GM19438 (cell line): Measurements from ENCODE around the gene CCKAR.

Source experiments
- ATAC-seq: cut with Tn5 transposase; IDR thresholded peaks from one replicate; pipeline ENCODE4 v1.9.1; 2021; ENCODE audit warnings: low read depth; ENCODE audit not compliant: unreplicated experiment

The CCKAR gene

DNA sequence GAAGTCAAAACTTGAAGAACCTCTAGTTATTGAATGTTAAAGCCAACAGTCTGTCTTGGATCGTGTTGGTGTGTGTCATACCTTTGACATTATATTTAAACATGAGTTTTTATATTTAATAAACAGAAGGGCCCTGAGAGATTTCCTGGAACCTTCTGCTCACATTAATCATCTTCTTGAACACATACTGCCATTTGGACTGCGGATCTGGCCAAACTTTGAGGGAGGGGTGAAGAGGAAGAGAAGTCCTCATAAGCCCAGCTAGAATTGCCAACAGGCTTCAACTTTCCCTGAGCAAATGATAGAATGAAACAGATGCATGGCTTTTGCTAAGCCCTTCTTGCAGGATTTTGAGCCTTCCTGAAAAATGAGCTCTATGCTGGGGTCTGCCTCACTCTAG lies 27.4 kb downstream of the CCKAR start:
- ATAC-seq, result no peak

DNA sequence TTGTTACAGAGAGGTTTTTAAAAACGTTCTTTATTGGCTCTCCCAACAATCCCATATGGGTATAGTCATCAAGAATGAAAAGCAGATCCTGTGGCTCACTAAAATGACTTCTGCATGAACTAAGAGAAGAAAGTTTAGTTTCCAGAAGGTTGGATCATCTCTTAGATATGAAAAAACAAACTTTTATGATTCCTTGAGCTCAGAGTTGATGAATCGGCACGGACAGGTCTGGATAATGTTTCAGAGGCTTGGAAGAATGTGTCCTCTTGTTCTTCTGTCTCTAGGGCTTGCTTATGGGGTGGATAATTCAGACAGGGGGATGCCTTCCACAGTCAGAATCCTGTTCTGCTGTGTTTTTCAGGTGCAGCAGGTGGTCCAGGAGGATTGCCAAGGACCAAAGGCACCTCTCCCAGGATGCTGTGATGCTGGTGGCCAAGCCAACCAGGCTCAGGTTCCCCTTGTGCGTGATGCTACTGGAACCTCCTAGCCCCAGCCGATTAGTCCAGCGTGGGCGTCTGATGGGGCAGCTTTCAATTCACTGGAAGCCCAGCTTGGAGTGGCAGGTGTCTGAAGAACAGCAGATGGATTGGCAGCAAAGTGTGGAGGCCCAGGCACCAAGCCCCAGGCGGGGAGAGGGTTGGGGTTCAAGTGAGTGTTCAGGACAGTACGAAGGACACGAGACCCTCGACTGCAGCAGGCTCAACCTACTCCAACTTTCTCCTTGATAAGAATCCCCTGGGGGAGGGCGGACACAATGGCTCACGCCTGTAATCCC lies 30.3 kb downstream of the CCKAR start:
- ATAC-seq, result no peak

DNA sequence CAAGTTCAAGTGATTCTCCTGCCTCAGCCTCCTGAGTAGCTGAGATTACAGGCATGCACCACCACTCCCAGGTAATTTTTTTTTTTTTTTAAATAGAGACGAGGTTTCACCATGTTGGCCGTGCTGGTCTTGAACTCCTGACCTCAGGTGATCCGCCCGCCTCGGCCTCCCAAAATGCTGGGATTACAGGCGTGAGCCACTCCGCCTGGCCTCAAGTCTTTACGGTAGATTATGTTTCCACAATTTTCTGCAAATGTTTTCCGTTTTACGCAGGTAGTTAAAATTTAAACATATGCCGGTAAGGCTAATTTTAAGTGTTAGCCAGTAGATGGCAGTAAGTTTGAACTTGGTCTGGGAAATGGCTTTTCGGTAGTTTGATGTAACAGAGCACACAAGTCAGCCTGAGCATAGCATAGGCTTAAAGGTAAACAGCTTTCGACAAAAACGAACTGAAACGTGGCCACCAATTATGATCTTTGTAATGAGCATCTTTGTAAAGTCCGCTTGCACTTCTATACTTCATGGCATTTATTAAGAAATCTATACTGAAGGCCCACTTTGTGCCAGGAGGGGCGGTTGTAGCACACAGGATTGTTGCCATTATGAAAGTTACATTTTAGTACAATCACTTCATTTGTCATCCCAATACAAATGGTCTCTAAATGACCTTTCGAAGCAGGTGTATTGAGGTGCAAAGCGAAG lies 31.1 kb downstream of the CCKAR start:
- ATAC-seq, result no peak

DNA sequence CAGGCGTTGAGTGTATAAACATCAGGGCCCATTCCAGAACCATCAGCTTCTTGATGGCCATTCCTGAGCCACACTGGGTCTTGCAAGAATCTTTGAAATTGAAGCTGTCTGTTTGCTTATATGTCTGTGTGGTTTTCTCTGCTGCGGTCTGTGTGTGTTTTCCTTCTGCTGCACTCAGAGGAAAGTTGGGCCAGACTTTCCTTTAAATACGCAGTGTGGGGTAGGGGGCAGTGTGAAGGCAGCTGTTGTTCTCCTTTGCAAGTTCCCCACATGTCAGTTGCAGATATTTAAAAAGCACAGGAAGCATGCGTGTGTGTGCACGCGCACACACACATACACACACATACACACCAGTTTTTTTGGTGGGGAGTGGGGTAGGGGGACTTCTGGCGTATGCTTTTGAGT lies 32.1 kb downstream of the CCKAR start:
- no peak for ATAC-seq

DNA sequence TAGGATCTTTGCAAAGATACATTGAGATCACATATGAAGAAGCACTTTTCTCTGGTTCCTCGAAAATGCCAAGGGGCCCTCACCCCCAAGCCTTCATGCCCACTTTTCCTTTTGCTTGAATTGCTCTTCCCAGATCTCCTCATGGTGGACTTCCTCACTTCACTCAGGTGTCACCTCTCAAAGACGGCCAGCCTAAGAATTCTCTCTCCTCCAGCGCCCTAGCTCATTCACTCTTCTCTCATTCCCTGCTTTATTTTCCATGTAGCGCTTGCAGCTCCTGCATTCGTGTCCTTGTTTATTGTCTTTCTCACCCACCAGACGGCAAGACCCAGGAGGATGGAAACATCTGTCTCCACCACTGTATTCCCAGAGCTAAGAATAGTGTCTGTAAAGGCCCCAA lies 32.9 kb downstream of the CCKAR start:
- ATAC-seq, result no peak

DNA sequence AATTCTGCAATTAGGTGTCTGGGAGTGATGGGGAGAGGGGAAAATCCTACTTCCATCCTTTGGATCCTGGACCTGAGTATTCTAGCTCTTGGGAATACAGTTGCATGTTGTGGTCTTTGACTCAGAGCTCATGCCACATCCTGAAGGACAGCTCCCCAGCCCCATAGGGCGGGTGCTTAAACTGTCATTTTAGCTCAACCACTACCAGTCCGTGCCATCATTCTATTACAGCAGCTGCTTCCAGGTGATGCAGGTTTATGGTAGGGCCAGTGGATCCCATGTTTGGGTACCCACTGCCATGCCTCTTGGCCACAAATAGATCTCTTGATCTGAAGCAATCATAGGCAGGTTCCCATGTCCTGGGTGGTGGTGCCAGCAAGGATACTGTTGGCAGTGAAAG lies 34.7 kb downstream of the CCKAR start:
- ATAC-seq, result no peak

DNA sequence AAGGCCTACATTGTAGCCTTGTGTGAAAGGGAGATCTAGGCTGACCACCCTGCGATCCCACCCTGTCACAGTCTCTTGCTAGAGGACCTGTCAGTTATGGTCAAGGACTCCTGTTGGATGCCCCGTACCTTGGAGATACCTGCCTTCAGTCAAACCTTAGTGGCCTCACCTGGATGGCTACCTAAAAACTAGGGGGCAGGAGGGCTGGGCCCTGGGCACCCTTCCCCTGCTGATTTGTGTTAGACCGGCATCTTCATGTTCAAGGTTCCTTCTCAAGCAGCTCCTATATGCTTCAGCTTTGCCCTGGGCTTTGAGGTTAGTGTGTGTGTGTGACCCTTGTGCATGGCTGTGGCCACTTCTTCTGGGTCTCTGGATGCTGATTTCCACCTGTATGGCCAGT lies 35.3 kb downstream of the CCKAR start:
- no peak for ATAC-seq

DNA sequence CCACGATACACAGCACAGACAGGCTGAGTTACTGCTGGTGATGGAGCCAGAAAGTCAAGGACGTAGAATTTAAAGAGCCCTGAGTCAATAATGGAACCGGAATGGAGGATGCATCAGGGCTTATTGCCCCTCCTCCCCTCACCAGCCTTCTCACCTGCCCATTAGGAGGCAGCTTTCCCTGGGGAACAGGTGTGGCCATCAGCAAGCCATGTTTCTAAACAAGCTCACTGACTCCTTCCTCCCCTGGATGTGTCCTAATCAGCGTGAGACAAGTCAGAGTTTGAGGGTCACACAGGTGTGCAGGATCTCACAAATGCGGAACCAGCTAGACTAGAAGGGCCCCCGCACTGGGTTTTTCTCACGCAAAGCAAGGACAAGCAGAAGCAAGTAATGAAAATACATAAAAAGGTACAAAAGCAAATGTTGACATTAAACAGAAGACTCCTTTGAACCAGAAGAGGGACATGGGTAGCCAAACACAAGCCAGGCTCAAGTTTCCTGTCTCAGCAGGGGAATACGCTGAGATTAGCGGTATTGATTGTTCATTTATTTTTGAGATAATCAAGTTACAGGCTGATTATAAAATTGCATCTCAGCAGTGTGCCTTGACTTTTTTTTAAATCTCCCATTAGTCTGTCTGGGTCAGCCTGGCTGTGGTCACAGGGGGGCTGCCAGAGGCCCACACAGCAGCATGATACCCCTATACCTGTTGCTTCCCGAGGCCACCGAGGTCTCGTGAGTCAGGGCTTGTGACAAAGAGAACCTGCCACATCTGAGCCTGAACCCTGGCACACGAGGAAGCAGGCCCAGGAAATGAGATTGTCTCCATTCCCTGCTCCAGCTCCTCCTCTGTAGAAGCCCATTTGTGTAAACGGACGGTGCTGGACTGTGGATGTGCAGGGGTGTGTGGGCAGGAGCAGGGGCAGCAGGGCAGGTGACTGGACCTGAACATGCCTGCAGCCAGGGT lies 37.4 kb downstream of the CCKAR start:
- ATAC-seq, result no peak

DNA sequence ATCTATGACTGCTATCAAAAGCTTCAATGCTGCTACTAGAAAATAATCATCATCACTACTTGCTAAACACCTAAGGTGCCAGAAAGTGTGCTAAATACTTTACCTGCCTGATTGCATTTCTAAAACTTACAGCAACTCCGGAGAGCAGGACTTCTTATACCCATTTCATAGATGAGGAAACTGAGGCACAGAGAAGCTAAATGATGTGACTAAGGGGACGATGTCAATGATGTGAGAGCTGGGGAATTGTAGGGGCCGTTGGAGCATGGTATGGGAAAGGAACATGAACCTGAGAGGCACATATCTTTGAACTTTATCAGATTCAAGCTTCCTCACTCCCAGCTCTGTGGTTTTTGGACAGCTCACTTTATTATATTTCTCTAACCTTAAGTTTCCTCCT lies 38.7 kb downstream of the CCKAR start:
- ATAC-seq, result no peak

DNA sequence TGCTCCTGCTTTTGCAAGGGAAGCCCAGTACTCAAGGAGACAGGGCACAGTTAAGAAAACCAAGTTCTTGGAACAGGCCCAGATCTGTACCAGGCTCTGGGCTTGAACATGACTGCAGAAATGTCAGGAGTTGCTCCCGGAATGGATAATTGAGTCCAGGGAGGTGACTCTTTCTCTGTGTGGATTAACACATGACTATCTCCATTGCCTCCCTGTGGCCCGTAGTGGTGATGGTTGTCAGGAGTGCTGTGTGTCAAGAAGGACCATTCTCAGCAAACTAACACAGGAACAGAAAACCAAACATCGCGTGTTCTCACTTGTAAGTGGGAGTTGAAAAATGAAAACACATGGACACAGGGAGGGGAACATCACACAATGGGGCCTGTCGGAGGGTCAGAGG lies 39.9 kb downstream of the CCKAR start:
- no peak for ATAC-seq

DNA sequence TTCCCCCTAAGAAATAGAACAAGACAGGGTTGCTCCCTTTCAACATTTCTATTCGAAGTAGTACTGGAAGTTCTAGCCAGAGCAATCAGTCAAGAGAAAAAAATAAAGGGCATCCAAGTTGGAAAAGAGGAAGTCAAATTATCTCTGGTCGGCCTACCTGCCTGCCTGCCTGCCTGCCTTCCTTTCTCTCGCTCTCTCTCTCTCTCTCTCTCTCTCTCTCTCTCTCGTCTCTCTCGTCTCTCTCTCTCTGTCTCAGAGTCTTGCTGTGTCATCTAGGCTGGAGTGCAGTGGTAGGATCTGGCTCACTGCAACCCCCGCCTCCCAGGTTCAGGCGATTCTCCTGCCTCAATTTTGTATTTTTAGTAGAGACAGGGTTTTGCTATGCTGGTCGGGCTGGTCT lies 42.9 kb downstream of the CCKAR start:
- no peak for ATAC-seq

DNA sequence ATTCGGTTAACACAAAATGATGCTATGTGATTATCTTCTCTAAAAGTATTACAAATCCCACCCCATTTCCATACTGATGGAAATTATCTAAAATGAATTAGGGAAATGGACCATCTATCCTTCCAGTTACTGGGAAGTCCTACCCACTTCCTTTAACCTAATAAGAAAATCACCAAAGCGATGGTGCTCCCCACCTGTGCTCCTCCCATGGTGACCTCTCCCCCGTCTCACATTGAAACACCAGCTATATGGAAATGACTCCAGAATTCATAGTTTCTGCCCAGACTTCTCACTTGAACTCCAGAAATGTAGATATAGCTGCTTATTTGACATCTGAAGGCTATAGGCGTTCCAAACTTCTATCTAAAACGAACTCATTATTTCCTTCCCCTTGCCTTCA lies 48.5 kb downstream of the CCKAR start:
- ATAC-seq, result no peak

DNA sequence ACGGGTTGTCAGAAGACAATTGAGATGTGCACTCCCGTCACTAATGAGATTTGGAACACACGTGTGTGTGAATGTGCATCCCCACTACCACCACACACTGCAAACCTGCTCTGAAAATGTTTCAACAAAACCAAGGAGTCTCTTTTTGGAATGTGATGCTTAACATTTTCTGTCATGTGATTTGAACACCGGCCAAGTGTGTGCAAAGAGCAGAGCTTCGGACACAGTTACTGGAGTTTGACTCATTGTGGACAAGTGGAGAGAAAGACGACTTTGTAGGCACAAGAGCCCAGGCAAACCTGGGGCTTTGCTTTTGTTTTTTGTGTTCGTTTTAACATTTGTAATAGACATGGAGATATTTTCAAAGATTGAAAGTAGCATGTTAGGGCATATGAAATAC lies 49.2 kb downstream of the CCKAR start:
- ATAC-seq, result no peak

DNA sequence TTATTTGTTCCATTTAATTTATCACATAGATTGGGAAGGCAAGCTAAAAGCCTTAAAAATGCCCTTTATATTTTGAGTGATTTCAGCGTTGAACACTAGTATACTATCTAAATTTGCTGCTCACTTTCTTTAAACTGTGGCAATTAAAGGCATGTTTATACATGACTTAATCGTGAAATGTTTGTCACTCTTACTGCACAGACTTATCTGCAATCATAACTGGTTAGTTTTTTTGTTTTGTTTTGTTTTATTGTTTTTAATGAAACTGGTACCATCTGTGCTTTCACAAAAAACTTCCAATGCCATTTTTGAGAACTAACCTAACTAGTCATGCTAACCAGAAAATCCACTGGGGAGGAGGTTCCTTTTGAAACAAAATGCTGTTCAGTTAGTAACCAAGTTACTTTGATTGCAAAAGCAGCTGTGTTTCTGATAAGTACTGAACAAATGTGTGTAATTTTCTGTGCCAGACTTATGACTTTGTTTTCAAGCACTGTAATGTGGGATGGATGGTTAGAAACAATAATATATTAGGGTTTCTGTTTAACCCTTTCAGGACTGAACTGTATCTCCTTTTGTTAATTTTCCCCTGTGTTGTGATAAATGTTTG lies 56.1 kb downstream of the CCKAR start:
- no peak for ATAC-seq

DNA sequence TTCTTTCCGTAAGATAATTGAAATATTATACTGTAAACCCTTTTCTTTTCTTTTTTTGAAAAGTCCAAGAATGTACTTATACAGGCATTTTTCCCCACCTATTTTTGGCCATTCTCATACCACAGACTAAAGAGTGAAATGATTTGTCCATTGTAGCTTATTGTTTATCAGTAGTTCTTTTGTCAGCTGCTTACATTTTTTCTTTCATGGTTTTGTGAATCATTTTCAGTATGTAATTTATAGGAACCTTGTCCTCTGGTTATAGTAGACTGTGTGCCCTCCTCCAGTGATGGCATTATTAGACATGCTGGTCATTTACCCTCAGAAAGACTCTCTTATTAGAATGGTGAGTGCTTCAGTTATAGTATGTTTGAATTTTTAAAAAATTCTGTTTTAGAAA lies 56.7 kb downstream of the CCKAR start:
- ATAC-seq, result no peak

DNA sequence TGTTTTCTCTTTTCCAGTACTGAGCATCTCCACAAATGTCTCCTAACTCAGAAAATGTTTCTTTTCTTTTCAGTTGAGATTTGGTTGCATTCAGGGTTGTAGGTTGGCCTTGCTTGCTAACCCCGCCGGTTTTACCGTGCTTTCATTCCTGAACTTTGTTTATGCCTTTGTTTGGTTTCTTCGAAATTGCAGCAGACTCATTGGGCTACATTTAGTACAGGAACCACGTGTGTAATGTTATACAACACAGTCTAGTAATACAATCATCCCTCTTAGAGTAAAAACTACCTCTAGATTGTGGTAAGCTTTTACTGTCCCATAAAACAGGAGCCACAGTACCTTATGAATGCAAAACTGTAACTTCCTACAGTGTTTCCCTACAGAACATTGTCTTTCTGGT lies 57.9 kb downstream of the CCKAR start:
- no peak for ATAC-seq

DNA sequence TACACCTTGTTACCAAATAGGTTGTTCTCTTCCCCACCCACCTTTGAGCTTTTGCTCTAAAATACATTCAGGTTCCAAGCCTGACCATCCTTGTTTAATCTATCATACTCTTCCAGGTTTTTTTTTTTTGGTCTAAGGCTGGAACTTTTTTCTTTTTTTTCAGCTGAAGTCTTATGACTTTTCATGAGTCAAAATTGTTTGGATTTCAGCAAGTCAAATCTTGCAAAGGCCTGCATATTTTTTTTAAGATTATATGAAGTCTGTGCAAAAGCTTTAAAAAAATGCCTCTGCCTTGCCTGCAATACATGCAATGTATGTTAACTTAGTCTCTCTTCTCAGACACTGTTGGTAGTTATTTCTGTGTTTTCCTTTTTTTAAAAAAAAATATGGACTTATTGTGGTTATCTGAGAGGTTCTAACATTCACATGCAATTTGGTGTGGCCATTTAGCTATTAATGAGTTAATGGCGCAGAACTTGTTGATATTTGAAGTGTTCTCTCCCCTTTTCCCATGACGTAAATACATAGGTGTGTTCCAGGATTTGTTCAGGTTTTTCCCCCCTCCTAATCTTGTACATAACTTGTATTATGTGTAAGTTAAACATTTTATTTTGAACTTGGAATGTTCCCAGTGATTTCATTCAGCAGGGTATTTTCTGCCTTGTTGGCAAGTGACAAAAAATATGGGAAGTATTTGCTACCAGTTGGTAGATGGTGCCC lies 58.7 kb downstream of the CCKAR start:
- ATAC-seq, result no peak
